Osteoblast (primary cell): ENCODE measurements around the gene R3HDM2. TPM values are rescaled to one million over a fixed set of nuclear protein-coding genes. Genes with fewer than 3 reads are reported as not detected.
"Not testable (repeated sequence)": the region's sequence is repeated elsewhere in the genome, so short reads cannot be mapped to it uniquely, and the experiment has no call there.

ENCODE experiments used
- DNase-seq: peaks from one replicate; pipeline ENCODE4 v3.0.0; 2011; ENCODE audit warnings: low spot score, mixed read lengths; ENCODE audit not compliant: insufficient read length; ENCODE audit errors: missing footprints
- H2AFZ ChIP-seq: 2 replicates; pipeline ENCODE4 v1.6.0; 2011; ENCODE audit warnings: mild to moderate bottlenecking, low read length
- H3K27ac ChIP-seq: 2 replicates; pipeline ENCODE4 v1.5.1; 2011; ENCODE audit warnings: mild to moderate bottlenecking, low read depth, low read length, moderate library complexity
- H3K27me3 ChIP-seq: 2 replicates; pipeline ENCODE4 v1.6.0; 2012; ENCODE audit warnings: mild to moderate bottlenecking, control low read depth, inconsistent platforms, low read length, moderate library complexity; ENCODE audit not compliant: insufficient read depth
- H3K36me3 ChIP-seq: 2 replicates; pipeline ENCODE4 v1.5.1; 2011; ENCODE audit warnings: mild to moderate bottlenecking, low read length, control low read depth, moderate library complexity; ENCODE audit not compliant: insufficient read depth
- H3K4me1 ChIP-seq: 2 replicates; pipeline ENCODE4 v1.5.1; 2011; ENCODE audit warnings: mild to moderate bottlenecking, low read length, control low read depth, moderate library complexity; ENCODE audit not compliant: insufficient read depth
- H3K4me2 ChIP-seq: 2 replicates; pipeline ENCODE4 v1.6.0; 2011; ENCODE audit warnings: mild to moderate bottlenecking, low read length; ENCODE audit not compliant: insufficient read depth
- H3K4me3 ChIP-seq: fragments of 200-600 bp; sonication (generic); 3 replicates; pipeline ENCODE4 v1.5.1; 2012; ENCODE audit warnings: mild to moderate bottlenecking, low read length, inconsistent platforms; ENCODE audit not compliant: insufficient read depth
- H3K79me2 ChIP-seq: 2 replicates; pipeline ENCODE4 v1.6.0; 2012; ENCODE audit warnings: mild to moderate bottlenecking, low read length, control low read depth, inconsistent platforms; ENCODE audit not compliant: insufficient read depth
- H3K9me3 ChIP-seq: 2 replicates; pipeline ENCODE4 v1.5.1; 2011; ENCODE audit warnings: low read depth, low read length, control low read depth
- H4K20me1 ChIP-seq: 2 replicates; pipeline ENCODE4 v1.6.0; 2012; ENCODE audit warnings: mild to moderate bottlenecking, low read length, control low read depth; ENCODE audit not compliant: insufficient read depth
- total RNA-seq: library from RNA; depleted of rRNA; stranded (reverse); fragments of >200 nt; gene quantifications from 2 replicates; pipeline ENCODE4 v1.2.3, GENCODE V29; 2012
- TF ChIP-seq, protein P1 (sequence below): IDR thresholded peaks from 2 replicates; pipeline ENCODE4 v1.5.1; 2011; ENCODE audit warnings: mild to moderate bottlenecking, low read depth, low read length, moderate library complexity; ENCODE audit errors: extremely low read depth

Gene R3HDM2
- total RNA-seq, 1 donor: 23.2 TPM

DNA sequence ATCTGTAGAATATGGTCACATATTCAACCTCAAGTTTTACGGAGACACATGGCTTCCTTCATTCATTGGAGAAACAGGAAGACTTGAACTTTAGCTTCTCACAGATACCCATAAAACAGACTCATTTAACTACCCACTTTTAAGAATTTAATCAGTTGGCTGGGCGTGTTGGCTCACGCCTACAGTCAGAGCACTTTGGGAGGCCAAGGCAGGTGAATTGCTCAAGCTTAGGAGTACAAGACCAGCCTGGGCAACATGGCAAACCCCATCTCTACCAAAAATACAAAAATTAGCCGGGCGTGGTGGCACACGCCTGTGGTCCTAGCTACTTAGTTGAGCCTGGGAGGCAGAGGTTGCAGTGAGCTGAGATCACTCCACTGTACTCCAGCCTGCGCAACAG lies 115.2 kb downstream of the R3HDM2 start:
- Histone ChIP-seq H3K4me1 (peaks cover 6% of the 10 kb centered on the region), H3K9me3 (no peaks in the 10 kb centered on the region), H3K27me3 (no peaks in the 10 kb centered on the region), H3K27ac (no peak overlapping the region), H2AFZ (no peak overlapping the region), H3K36me3 (no peaks in the 10 kb centered on the region), H3K4me2 (no peak overlapping the region), H3K79me2 (no peaks in the 10 kb centered on the region), H4K20me1 (no peaks in the 10 kb centered on the region), H3K4me3 (no peak overlapping the region)
- DNase-seq: no peak
- TF ChIP-seq, protein P1, sequence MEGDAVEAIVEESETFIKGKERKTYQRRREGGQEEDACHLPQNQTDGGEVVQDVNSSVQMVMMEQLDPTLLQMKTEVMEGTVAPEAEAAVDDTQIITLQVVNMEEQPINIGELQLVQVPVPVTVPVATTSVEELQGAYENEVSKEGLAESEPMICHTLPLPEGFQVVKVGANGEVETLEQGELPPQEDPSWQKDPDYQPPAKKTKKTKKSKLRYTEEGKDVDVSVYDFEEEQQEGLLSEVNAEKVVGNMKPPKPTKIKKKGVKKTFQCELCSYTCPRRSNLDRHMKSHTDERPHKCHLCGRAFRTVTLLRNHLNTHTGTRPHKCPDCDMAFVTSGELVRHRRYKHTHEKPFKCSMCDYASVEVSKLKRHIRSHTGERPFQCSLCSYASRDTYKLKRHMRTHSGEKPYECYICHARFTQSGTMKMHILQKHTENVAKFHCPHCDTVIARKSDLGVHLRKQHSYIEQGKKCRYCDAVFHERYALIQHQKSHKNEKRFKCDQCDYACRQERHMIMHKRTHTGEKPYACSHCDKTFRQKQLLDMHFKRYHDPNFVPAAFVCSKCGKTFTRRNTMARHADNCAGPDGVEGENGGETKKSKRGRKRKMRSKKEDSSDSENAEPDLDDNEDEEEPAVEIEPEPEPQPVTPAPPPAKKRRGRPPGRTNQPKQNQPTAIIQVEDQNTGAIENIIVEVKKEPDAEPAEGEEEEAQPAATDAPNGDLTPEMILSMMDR: no peak

DNA sequence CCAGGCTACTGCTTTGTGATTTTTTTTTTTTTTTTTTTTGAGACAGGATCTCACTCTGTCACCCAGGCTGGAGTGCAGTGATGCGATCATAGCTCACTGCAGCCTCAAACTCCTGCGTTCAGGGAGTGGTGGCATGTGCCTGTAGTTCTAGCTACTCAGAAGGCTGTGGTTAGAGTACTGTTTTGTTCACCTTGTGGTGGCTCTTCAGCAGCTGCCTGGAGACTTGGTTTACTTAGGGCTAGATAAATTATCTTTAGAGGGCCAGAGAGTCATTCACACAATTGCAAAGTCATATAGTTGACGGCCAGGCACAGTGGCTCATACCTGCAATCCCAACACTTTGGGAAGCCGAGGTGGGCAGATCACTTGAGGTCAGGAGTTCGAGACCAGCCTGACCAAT lies 118.6 kb downstream of the R3HDM2 start:
- H3K4me2 ChIP-seq, H2AFZ ChIP-seq, DNase-seq, H3K27ac ChIP-seq, H3K9me3 ChIP-seq, H3K27me3 ChIP-seq, H3K79me2 ChIP-seq, H3K36me3 ChIP-seq, H4K20me1 ChIP-seq, H3K4me3 ChIP-seq: not testable (repeated sequence)
- peaks cover 20% of the 10 kb centered on the region for H3K4me1 ChIP-seq

DNA sequence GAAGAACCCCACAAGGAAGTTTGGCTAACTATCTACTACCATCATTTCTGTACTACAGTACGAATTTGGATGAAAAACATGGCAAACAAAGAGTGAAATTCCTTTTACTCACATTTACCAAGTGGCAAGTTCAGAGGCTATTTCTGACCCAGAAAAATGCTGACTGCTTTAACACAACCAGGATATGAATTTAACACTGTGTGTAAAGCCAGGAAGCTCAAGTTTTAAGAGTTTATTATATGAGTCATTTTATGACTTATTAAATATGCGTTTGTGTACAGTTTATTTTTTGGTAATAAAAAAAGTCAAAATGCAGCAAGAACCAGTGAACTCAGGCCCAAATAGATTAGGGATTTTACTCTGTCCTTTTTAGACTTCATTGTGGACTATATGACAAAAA lies 121.4 kb downstream of the R3HDM2 start:
- Histone ChIP-seq H3K4me2 (peak overlapping the region; percentile 49), H3K4me1 (peaks cover 20% of the 10 kb centered on the region), H3K4me3 (no peak overlapping the region), H3K27ac (peak overlapping the region; percentile 67), H2AFZ (no peak overlapping the region), H4K20me1 (peaks cover 2% of the 10 kb centered on the region), H3K79me2 (no peaks in the 10 kb centered on the region), H3K36me3 (peaks cover 4% of the 10 kb centered on the region), H3K27me3 (no peaks in the 10 kb centered on the region), H3K9me3 (no peaks in the 10 kb centered on the region)
- TF ChIP-seq, protein P1: no peak
- DNase-seq: peak; percentile 90

DNA sequence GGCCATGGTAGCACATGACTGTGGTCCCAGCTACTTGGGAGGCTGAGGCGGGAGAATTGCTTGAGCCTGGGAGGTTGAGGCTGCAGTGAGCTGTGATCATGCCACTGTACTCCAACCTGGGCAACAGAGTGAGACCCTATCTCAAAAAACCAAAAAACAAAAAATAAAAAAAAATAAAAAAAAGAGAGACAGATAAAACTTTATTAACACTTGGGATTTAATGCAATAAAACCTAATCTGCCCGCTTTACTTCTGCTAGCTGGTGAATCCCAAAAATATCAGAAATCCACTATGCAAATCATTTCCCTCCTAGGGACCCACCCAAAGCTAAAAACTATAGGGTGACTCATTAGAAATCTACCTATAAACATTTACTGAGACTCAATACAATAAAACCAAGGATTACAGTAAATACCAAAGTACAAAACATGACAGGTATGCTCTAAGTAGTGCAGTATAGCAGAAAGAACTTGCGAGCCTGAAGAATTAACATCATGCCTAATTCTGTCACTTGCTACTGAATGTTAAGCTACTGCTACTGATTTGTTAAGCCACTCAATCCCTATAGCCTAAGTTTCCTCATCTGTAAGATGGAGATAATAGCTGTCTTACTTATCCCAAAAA lies 129.8 kb downstream of the R3HDM2 start:
- TF ChIP-seq, protein P1: no peak
- Histone ChIP-seq H3K4me3 (no peak overlapping the region), H3K4me1 (peaks cover 4% of the 10 kb centered on the region), H3K79me2 (no peaks in the 10 kb centered on the region), H4K20me1 (peaks cover 2% of the 10 kb centered on the region), H3K9me3 (no peaks in the 10 kb centered on the region), H3K27me3 (no peaks in the 10 kb centered on the region), H3K27ac (no peak overlapping the region), H3K4me2 (no peak overlapping the region), H2AFZ (no peak overlapping the region), H3K36me3 (peaks cover 24% of the 10 kb centered on the region)
- DNase-seq: no peak
